Osteocyte (in vitro differentiated cells): ENCODE measurements around the gene GLYATL2. TPM values are rescaled to one million over a fixed set of nuclear protein-coding genes. Genes with fewer than 3 reads are reported as not detected.

Source experiments
- DNase-seq: peaks from one replicate; pipeline ENCODE4 v3.0.0; 2021; ENCODE audit warnings: mixed read lengths; ENCODE audit not compliant: unreplicated experiment; ENCODE audit errors: extremely low spot score
- H3K27ac Mint-ChIP-seq: one replicate; pipeline ENCODE4 v1.8.0; 2021; ENCODE audit warnings: mild to moderate bottlenecking, mixed read lengths; ENCODE audit not compliant: unreplicated experiment
- H3K27me3 Mint-ChIP-seq: one replicate; pipeline ENCODE4 v1.8.0; 2021; ENCODE audit warnings: mixed read lengths; ENCODE audit not compliant: unreplicated experiment
- H3K36me3 Mint-ChIP-seq: one replicate; pipeline ENCODE4 v1.8.0; 2021; ENCODE audit warnings: mixed read lengths; ENCODE audit not compliant: unreplicated experiment
- H3K4me1 Mint-ChIP-seq: one replicate; pipeline ENCODE4 v1.8.0; 2021; ENCODE audit warnings: mixed read lengths; ENCODE audit not compliant: unreplicated experiment
- H3K4me3 Mint-ChIP-seq: one replicate; pipeline ENCODE4 v1.8.0; 2021; ENCODE audit warnings: mild to moderate bottlenecking, moderate library complexity, mixed read lengths; ENCODE audit not compliant: unreplicated experiment
- H3K9me3 Mint-ChIP-seq: one replicate; pipeline ENCODE4 v1.8.0; 2021; ENCODE audit warnings: mixed read lengths; ENCODE audit not compliant: unreplicated experiment
- total RNA-seq: library from RNA; stranded (reverse); gene quantifications from 2 replicates; pipeline ENCODE4 v1.2.1, GENCODE V29; 2021
- TF ChIP-seq, protein P1 (sequence below): fragments of 200-600 bp; sonication (generic); IDR thresholded peaks from 2 replicates; pipeline ENCODE4 v1.5.0; 2021; ENCODE audit warnings: antibody characterized with exemption, mild to moderate bottlenecking, moderate library complexity

The GLYATL2 gene
- total RNA-seq, 1 donor from 2014 or later, result not detected

DNA sequence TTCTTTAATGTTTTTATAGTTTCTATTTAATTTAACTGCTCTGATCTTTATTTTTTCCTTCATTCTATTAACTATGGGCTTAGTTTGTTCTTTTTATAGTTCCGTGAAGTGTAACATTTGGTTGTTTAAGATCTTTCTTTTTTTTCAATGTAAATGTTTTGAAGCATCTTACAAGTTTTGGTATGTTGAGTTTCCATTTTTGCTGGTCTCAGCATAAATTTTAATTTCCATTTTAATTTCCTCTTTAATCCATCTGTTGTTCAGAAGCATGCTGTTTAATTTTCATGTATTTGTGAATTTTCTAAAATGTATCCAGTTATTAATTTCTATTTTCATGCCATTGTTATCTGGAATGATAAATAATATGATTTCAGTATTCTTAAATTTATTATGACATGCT is 17.0 kb upstream of the GLYATL2 start:
- DNase-seq, result no peak
- Mint-ChIP-seq H3K9me3 (peaks cover 67% of the 10 kb centered on the region), H3K4me3 (no peak overlapping the region), H3K4me1 (no peaks in the 10 kb centered on the region), H3K36me3 (no peaks in the 10 kb centered on the region), H3K27ac (no peak overlapping the region), H3K27me3 (no peaks in the 10 kb centered on the region)
- TF ChIP-seq, protein P1, sequence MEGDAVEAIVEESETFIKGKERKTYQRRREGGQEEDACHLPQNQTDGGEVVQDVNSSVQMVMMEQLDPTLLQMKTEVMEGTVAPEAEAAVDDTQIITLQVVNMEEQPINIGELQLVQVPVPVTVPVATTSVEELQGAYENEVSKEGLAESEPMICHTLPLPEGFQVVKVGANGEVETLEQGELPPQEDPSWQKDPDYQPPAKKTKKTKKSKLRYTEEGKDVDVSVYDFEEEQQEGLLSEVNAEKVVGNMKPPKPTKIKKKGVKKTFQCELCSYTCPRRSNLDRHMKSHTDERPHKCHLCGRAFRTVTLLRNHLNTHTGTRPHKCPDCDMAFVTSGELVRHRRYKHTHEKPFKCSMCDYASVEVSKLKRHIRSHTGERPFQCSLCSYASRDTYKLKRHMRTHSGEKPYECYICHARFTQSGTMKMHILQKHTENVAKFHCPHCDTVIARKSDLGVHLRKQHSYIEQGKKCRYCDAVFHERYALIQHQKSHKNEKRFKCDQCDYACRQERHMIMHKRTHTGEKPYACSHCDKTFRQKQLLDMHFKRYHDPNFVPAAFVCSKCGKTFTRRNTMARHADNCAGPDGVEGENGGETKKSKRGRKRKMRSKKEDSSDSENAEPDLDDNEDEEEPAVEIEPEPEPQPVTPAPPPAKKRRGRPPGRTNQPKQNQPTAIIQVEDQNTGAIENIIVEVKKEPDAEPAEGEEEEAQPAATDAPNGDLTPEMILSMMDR, result no peak

DNA sequence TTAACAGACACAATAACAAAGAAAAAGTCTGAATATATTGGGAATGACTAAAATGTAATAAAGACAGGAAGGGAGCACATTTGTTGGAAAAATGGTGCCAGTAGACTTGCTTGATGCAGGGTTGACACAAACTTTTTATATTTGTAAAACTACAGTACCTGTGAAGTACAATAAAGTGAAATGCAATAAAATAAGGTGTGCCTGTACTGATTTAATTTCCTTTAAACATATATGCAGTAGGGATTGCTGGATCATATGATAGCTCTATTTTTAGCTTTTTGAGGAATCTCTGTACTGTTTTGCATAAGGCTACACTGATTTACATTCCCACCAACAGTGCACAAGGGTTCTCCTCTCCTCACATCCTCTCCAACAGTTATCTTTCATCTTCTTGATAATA is 12.3 kb upstream of the GLYATL2 start:
- H3K27me3 Mint-ChIP-seq, result no peaks in the 10 kb centered on the region
- no peaks in the 10 kb centered on the region for H3K4me1 Mint-ChIP-seq
- no peak overlapping the region for H3K4me3 Mint-ChIP-seq
- no peaks in the 10 kb centered on the region for H3K36me3 Mint-ChIP-seq
- DNase-seq, result no peak
- TF ChIP-seq, protein P1, result no peak
- peaks cover 33% of the 10 kb centered on the region for H3K9me3 Mint-ChIP-seq
- H3K27ac Mint-ChIP-seq, result no peak overlapping the region

DNA sequence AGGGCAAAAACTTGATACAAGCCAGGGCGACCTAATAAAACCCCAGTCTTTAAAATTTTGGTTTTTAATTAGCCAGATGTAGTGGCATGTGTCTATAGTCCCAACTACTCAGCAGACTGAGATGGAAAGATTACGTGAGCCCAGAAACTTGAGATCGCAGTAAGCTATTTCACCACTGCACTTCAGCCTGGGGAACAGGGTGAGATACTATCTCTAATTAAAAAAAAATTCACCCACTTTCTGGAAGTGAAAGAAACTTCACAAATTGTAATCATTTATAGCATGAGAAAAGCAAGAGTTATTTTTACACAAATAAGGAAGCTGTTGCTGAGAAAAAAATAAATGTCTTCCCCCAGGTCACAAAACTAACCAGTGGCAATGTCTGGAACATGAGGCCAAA is 882 bp upstream of the GLYATL2 start:
- Mint-ChIP-seq H3K36me3 (no peaks in the 10 kb centered on the region), H3K4me1 (peaks cover 2% of the 10 kb centered on the region), H3K27ac (no peak overlapping the region), H3K27me3 (no peaks in the 10 kb centered on the region), H3K4me3 (no peak overlapping the region), H3K9me3 (no peaks in the 10 kb centered on the region)
- no peak for DNase-seq
- TF ChIP-seq, protein P1, result no peak

DNA sequence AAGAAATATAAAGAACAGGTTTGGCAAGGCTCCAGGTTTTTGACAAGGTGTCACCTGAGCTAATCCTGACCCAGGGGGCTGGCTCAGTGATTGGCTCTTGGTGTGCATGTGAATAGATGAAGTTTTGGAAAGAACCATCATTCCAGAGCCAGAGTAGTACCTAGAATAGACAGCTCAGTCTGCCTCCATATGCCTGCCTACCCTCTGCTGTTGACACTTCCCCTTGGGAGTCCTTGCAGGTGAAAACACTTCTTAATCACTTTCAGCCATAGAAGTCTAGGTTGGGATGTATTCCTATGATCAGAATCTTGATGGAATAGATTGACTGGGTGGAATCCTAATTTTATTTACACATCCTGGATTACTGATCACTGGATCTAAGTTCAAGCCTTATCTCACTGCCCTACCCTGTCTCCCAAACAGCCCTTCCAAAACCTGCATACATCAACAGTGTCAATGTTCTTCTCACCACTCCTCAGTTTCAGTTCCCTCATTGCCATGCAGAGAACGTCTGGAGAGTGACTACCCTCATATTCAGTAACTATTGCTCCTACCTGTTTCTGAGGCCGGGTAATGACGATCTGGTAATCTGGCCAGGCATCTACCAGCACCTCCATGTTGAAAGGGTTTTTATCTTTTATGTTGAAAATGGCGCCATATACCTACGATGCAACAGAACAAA is 6.7 kb downstream of the GLYATL2 start:
- no peaks in the 10 kb centered on the region for H3K9me3 Mint-ChIP-seq
- no peaks in the 10 kb centered on the region for H3K4me1 Mint-ChIP-seq
- TF ChIP-seq, protein P1, result no peak
- no peaks in the 10 kb centered on the region for H3K27me3 Mint-ChIP-seq
- H3K36me3 Mint-ChIP-seq, result no peaks in the 10 kb centered on the region
- no peak for DNase-seq
- no peak overlapping the region for H3K4me3 Mint-ChIP-seq
- H3K27ac Mint-ChIP-seq, result no peak overlapping the region

DNA sequence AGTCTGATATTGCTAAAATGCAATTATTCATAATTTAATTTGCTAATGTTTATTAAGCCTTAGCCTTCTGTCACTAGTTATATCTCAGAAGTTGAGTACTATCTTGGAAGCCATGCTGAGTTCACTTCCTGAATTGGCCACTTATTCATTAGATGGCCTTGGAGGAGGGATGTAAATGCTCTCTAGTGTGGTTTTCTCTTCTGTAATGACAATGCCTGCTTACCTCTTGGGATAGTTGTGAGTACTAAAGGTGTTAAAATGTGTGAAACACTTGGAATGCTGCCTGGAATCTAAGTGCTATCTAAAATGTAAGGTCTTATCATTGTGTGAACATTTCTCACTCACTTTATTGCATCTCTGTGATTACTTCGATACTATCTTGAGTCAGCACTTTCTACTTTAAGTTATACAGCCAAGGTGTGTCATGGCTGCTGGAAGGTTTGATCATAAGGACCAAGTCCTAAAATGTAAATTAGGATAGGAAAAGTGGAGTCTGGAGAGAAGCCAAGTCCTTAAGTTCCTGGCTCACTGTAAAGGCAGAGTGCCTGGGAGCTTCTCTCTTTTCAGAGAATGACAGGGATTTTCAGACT is 12.4 kb downstream of the GLYATL2 start:
- H3K27ac Mint-ChIP-seq, result no peak overlapping the region
- peaks cover 7% of the 10 kb centered on the region for H3K9me3 Mint-ChIP-seq
- TF ChIP-seq, protein P1, result no peak
- H3K27me3 Mint-ChIP-seq, result no peaks in the 10 kb centered on the region
- no peak for DNase-seq
- no peaks in the 10 kb centered on the region for H3K36me3 Mint-ChIP-seq
- H3K4me1 Mint-ChIP-seq, result no peaks in the 10 kb centered on the region
- H3K4me3 Mint-ChIP-seq, result no peak overlapping the region
